Activated naive CD8-positive, alpha-beta T cell treated with anti-CD3 and anti-CD28 coated beads, Interleukin-2, amount 10 ng/mL, durations not matched to agents 7 days and 5 days (primary cell): ENCODE data around the gene RRP1. TPM values are rescaled to one million over a fixed set of nuclear protein-coding genes. Genes with fewer than 3 reads are reported as not detected.

Source experiments
- ATAC-seq: fragments of 150-1000 bp; cut with Tn5 transposase; one replicate; pipeline ENCODE4 v1.10.0; 2021; ENCODE audit warnings: low read depth, moderate library complexity
- POLR2A ChIA-PET: fragments of 350-600 bp; sonication (Branson Sonifier 250); formaldehyde crosslinking; loops from one replicate; lab custom pipeline; 2021; ENCODE audit warnings: antibody characterized with exemption; lab: Charles Lee
- DNase-seq: peaks from one replicate; pipeline ENCODE4 v3.0.0; 2021
- H3K27ac Mint-ChIP-seq: one replicate; pipeline ENCODE4 v1.8.0; 2022; ENCODE audit warnings: mild to moderate bottlenecking, mixed read lengths
- H3K27me3 Mint-ChIP-seq: one replicate; pipeline ENCODE4 v1.8.0; 2022; ENCODE audit warnings: mild to moderate bottlenecking, moderate library complexity, mixed read lengths
- H3K36me3 Mint-ChIP-seq: one replicate; pipeline ENCODE4 v1.8.0; 2021; ENCODE audit warnings: mild to moderate bottlenecking, mixed read lengths
- H3K4me1 Mint-ChIP-seq: one replicate; pipeline ENCODE4 v1.8.0; 2021; ENCODE audit warnings: mixed read lengths
- H3K4me3 Mint-ChIP-seq: one replicate; pipeline ENCODE4 v1.8.0; 2022; ENCODE audit warnings: mild to moderate bottlenecking, moderate library complexity, mixed read lengths
- H3K9me3 Mint-ChIP-seq: one replicate; pipeline ENCODE4 v1.8.0; 2021; ENCODE audit warnings: mixed read lengths
- total RNA-seq, 2 experiments: library from RNA; stranded (reverse); gene quantifications; one replicate each; pipeline ENCODE4 v1.2.3, GENCODE V29; 2021

The RRP1 gene
- total RNA-seq, 2 experiments from 2014 or later: 28.1 to 28.6 TPM

DNA sequence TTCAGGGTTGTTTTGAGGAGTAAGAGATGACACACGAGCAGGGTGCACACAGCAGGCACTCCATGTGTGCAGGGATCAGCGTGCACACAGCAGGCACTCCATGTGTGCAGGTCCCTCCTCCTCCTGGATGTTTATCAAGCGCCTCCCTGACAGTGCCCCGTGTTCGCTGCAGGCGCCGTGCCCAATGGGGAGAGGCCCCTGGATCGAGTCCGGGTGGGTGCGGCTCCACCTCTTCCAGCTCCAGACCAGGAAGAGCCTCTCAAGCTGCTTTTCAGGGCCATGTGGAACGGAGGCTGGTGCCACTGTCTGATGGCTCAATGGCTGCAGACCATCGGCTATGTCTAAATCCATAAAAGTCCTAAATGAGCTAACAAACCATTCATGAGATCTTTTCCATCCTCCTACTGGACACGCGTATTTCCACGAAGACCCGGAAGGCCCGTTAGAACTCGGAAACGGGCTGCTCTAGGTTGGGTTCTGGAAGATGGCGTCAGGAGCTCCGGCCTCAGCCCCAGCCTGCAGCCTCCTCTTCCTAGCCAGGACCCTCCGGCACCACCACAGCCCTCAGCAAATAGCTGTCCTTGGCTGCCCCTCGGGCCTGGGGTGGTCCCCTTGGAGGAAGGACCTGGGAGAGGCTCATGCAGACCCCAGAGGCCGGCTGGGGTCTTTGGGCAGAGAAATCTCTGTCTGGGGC is 36.0 kb downstream of the RRP1 start:
- POLR2A ChIA-PET: no interaction called here
- Mint-ChIP-seq H3K27me3 (peaks cover 19% of the 10 kb centered on the region), H3K27ac (no peak overlapping the region), H3K36me3 (no peaks in the 10 kb centered on the region), H3K4me1 (peaks cover 8% of the 10 kb centered on the region), H3K9me3 (no peaks in the 10 kb centered on the region), H3K4me3 (no peak overlapping the region)
- DNase-seq: no peak
- no peak for ATAC-seq

DNA sequence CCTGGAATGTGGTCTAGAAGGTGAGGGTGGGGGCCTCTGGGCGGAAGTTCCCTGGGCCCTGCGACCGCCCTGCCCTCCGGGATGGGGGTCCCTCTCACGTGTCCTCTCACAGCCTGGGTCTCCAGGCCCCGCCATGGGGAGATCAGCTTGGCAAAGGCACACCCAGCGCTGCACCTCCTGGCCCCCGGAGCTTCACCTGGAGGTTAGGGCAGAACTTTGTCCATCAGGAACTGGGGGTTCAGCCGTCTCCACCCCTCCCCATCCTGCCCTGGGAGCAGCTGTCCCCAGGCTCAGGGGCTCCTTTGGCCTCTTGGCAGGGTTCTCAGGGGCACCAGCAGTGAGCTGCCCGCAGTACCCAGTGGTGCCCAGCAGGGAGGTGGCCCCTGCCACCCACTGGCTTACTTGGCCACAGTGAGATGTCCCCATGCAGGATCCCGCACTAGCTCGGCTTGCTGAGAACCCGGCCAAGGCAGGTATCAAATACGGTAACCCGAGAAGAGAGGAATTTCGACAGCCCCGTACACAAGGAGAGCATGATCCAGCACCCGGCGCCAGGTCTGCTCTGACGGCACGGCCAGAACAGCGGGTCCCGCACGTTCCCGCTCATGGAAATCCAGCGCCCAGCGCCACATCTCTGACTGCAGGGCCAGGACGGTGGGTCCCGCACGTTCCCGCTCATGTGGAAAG is 36.7 kb downstream of the RRP1 start:
- H3K9me3 Mint-ChIP-seq: no peaks in the 10 kb centered on the region

DNA sequence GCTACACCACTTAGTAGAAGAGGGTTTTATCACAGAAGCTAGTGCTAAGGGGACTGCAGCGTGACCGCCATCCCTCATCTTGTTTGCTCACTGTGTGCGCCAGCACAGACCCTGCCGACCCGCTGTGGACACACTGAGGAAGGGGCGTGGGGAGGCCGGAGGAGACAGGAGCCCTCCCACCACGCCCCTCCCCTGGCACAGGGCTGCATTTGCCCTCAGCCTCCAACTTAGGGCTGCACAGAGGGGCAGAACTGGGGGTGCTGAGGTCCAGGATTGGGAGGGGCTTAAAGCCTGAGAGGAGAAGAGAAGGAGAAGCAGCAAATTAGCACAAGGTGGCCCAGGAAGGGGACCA is 37.2 kb downstream of the RRP1 start:
- H3K27me3 Mint-ChIP-seq: peaks cover 21% of the 10 kb centered on the region
- H3K9me3 Mint-ChIP-seq: no peaks in the 10 kb centered on the region
- no peaks in the 10 kb centered on the region for H3K36me3 Mint-ChIP-seq
- POLR2A ChIA-PET: no interaction called here
- H3K27ac Mint-ChIP-seq: no peak overlapping the region
- no peak for ATAC-seq
- no peak overlapping the region for H3K4me3 Mint-ChIP-seq
- no peak for DNase-seq
- peaks cover 8% of the 10 kb centered on the region for H3K4me1 Mint-ChIP-seq

More for the DNA sequence above, 36.7 kb downstream of the RRP1 start:
- no peaks in the 10 kb centered on the region for H3K36me3 Mint-ChIP-seq
- no peak overlapping the region for H3K27ac Mint-ChIP-seq
- DNase-seq (no peak), ATAC-seq (no peak)
- H3K4me1 Mint-ChIP-seq: peaks cover 8% of the 10 kb centered on the region
- H3K27me3 Mint-ChIP-seq: peaks cover 21% of the 10 kb centered on the region
- no peak overlapping the region for H3K4me3 Mint-ChIP-seq
- POLR2A ChIA-PET: no interaction called here

DNA sequence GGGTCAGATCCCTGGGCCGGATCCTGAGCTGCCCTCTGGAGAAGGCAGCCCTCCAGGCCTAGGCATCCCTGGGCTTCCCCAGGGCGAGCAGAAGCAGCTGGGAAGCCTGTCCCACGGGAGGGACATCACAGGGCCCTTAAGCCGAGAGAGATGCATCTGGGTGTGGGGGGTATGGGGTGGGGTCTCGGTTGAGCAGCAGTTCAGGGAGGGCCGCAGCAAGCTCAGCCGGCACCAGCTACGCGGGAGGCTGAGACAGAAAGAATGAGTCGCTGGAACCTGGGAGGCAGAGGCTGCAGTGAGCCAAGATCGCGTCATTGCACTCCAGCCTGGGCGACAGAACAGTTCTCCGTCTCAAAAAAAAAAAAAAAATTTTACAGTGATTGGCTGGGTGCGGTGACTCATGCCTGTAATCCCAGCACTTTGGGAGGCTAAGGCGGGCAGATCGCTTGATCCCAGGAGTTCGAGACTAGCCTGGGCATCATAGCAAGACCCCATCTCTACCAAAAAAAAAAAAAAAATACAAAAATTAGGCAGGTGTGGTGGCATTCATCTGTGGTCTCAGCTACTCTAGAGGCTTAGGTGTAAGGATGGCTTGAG is 37.7 kb downstream of the RRP1 start:
- DNase-seq: no peak
- Mint-ChIP-seq H3K9me3 (no peaks in the 10 kb centered on the region), H3K27me3 (peaks cover 21% of the 10 kb centered on the region), H3K4me3 (no peak overlapping the region), H3K36me3 (no peaks in the 10 kb centered on the region), H3K27ac (no peak overlapping the region), H3K4me1 (peaks cover 8% of the 10 kb centered on the region)
- ATAC-seq: no peak
- POLR2A ChIA-PET: no interaction called here

DNA sequence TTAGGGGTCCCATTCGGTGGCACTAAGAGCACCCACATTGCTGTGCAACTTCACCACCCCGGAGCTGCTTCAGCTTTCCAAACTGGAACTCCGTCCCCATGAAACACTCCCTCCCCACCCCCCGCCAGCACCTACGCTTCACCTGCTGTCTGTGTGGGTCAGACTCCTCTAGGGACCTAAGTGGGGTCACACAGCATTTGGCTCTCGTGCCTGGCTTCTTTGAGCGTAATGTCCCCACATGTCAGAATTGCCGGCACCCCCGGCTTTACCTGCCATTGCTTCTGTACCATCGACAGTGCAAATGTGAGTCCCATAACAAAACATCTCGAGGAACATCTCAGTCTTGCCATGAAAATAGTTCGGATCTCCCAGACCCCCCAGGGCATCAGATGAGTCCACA is 39.8 kb downstream of the RRP1 start:
- H3K9me3 Mint-ChIP-seq: no peaks in the 10 kb centered on the region
- DNase-seq: no peak
- POLR2A ChIA-PET: no interaction called here
- no peak overlapping the region for H3K4me3 Mint-ChIP-seq
- peaks cover 2% of the 10 kb centered on the region for H3K36me3 Mint-ChIP-seq
- peaks cover 31% of the 10 kb centered on the region for H3K27me3 Mint-ChIP-seq
- no peak overlapping the region for H3K27ac Mint-ChIP-seq
- no peak for ATAC-seq
- peaks cover 12% of the 10 kb centered on the region for H3K4me1 Mint-ChIP-seq

DNA sequence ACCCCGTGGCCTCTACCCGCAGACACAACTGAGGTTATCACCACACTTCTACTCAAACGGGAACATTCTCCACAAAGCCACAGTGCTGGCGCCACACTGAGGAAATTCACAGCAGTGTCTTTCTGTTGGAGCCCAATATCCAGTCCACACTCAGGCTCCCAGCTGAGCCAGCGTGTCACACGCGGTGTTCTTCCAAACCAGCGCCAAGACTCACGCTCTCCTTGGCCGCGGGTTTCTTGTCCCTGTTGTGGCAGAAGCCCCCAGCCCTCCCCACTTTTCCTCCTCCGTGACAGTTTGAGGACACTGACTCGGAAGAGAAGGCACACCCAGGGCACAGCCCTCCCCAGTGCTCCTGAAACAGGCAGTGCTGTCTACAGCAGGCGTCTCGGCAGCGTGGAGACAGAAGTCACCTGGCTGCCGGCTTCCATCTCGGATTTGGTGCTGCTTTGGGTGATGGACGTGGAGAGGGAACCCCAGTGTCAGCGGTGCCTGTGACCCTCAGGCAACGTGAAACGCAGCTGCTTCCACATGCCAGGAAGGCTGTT is 40.3 kb downstream of the RRP1 start:
- no peak for ATAC-seq
- Mint-ChIP-seq H3K27me3 (peaks cover 32% of the 10 kb centered on the region), H3K27ac (no peak overlapping the region), H3K4me1 (peaks cover 15% of the 10 kb centered on the region), H3K36me3 (peaks cover 2% of the 10 kb centered on the region), H3K4me3 (no peak overlapping the region), H3K9me3 (no peaks in the 10 kb centered on the region)
- POLR2A ChIA-PET: no interaction called here
- DNase-seq: no peak

DNA sequence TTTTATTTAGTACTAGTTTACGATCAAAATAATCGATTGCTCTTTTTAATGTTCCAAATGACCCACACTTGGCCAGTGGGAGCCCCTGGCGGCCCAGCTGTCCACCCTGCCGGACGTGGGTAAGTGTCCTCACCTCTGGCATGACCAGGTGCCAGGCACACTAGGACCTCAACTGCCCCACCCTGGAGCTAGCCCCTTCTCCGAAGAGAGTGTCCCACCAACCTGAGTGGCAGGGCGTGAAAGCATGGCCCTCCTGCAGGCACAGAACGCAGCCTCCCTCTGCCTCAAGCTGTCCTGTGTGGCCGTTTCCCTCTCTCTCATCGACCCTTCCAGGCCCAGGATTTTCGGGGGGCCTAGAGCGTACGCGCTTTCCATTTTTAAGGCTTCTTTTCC is 42.8 kb downstream of the RRP1 start:
- H3K9me3 Mint-ChIP-seq: no peaks in the 10 kb centered on the region
- no peak overlapping the region for H3K27ac Mint-ChIP-seq
- H3K4me1 Mint-ChIP-seq: peaks cover 24% of the 10 kb centered on the region
- H3K36me3 Mint-ChIP-seq: peaks cover 2% of the 10 kb centered on the region
- no peak for DNase-seq
- H3K27me3 Mint-ChIP-seq: peaks cover 48% of the 10 kb centered on the region
- ATAC-seq: no peak
- H3K4me3 Mint-ChIP-seq: no peak overlapping the region
- POLR2A ChIA-PET: interaction anchor here (0.6 kb wide), 1 partner anchor 10 kb away, joined by 3 read pairs; no protein-coding TSS in a partner anchor

DNA sequence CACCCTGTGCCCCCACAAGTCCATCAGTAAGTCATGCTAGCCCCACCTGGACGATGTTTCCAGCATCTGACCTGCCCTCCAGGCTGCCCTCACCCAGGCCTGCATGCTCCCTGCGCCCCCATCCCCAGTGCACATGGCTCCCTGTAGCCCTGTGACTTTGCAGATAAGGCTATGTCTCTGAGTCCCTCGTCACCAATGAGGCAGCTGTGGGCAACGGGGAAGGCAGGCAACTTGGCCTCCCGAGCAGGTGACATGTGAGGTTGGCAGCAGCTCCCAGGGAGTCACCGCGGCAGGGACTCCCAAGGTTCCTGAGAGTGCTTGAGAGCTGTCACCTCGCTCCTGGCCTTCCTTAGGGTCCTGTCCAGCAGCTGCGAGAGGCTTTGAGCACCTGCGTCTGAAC is 43.3 kb downstream of the RRP1 start:
- Mint-ChIP-seq H3K27ac (no peak overlapping the region), H3K36me3 (peaks cover 2% of the 10 kb centered on the region), H3K27me3 (peaks cover 52% of the 10 kb centered on the region), H3K4me3 (no peak overlapping the region), H3K9me3 (no peaks in the 10 kb centered on the region), H3K4me1 (peaks cover 24% of the 10 kb centered on the region)
- DNase-seq (no peak), ATAC-seq (no peak)
- POLR2A ChIA-PET: interaction anchor here (0.6 kb wide), 1 partner anchor 9 kb away, joined by 3 read pairs; no protein-coding TSS in a partner anchor

DNA sequence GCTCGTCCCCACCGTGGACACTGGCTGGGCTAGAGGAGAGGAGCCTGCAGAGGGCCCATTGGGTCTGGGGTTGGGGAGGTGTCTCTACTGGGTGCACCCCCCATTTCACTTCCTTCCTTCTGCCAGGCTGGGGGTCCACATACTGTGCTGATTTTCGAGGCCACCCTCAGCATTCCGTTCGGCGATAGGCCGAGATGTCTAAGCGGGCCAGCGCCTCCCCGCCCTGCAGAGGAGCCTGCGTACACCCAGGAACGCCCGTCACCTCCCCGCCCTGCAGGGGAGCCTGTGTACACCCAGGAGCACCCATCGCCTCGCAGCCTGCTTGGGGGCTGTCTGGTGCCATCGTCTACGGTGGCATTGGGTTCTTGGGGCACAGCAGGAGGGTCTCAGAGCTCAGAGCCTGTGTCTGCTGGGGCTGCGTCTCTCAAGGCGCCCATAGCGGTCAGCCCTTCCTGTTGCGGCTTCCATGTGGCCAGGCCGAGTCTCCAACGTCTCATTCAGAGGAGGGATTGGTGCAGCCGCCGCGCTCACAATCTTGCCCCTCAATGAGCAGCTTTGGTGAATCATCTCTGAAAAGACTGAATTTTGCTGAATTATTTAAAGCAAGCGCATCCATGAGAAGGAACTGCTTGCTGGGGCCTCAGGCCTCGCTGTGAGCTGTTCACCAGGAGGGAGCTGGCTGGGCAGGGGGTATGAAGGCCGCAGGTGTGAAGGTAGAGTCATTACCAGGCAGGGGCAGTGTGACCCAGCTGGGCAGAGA is 44.9 kb downstream of the RRP1 start:
- Mint-ChIP-seq H3K9me3 (no peaks in the 10 kb centered on the region), H3K4me1 (peaks cover 21% of the 10 kb centered on the region), H3K4me3 (peak overlapping the region; percentile 46), H3K27ac (peak overlapping the region; percentile 9), H3K36me3 (peaks cover 2% of the 10 kb centered on the region), H3K27me3 (peaks cover 52% of the 10 kb centered on the region)
- POLR2A ChIA-PET: no interaction called here
- DNase-seq (no peak), ATAC-seq (peak; percentile 35)

DNA sequence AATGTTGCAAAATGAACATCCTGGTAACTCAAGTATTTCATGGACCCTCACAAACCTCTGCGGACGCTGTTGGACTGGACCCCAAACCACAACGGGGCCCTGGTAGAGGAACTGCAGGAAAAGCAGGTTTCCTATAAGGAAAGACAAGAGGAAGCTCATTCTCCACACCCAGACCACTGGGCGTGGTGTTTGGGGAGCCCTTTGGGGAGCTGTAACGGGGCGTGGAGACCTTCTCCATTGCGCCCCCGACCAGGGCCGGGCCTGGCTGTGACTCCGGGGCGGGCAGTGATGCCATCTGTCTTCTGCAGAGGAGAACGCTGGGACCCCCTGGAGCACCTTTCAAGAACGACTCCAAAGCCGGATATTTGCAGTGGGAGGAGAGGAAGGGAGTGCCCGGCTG is 45.7 kb downstream of the RRP1 start:
- POLR2A ChIA-PET: no interaction called here
- Mint-ChIP-seq H3K4me1 (peaks cover 17% of the 10 kb centered on the region), H3K4me3 (peak overlapping the region; percentile 46), H3K9me3 (no peaks in the 10 kb centered on the region), H3K27ac (no peak overlapping the region), H3K27me3 (peaks cover 48% of the 10 kb centered on the region), H3K36me3 (peaks cover 2% of the 10 kb centered on the region)
- ATAC-seq (no peak), DNase-seq (no peak)

DNA sequence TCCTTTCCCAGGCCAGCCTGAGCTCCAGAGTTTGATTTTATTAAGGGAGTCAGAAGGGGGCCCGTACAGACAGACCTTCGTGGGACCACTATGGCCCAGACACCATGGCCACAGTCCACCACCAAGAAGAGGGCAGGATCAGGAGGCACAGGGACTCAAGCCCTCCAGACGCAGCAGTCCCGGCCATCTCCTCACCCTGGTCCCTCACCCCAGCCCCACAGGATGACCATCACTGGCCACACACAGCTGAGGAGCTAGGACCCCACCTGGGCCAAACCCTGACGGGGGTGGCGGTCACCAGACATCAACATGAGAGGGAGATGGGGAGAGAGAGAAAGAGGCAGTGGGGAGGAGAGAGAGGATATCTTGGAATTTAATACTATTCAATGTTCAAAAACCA is 46.5 kb downstream of the RRP1 start:
- DNase-seq: no peak
- H3K27me3 Mint-ChIP-seq: peaks cover 45% of the 10 kb centered on the region
- peaks cover 17% of the 10 kb centered on the region for H3K4me1 Mint-ChIP-seq
- peaks cover 2% of the 10 kb centered on the region for H3K36me3 Mint-ChIP-seq
- peak overlapping the region; percentile 3 for H3K27ac Mint-ChIP-seq
- H3K9me3 Mint-ChIP-seq: no peaks in the 10 kb centered on the region
- ATAC-seq: no peak
- POLR2A ChIA-PET: no interaction called here
- H3K4me3 Mint-ChIP-seq: no peak overlapping the region

DNA sequence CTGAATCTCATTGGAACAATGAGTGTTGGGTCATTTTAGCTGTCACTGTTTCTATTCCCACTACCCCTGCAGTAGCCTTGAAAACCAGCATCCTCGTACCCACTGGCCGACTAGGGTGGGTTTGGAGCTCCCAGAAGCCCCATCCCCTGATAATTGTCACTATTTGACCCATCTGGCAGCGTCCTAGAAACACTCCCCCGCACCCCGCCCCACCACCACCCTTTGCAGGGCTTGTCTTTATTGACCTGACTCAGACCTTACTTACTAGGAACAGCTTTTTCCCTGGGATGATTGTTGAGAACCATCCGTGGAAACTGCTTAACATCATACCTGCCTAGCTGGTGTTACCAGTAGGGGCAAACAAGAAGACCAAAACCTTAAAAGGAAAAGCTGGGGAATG is 47.2 kb downstream of the RRP1 start:
- peaks cover 2% of the 10 kb centered on the region for H3K36me3 Mint-ChIP-seq
- no peaks in the 10 kb centered on the region for H3K9me3 Mint-ChIP-seq
- no peak for DNase-seq
- H3K4me3 Mint-ChIP-seq: no peak overlapping the region
- H3K4me1 Mint-ChIP-seq: peaks cover 17% of the 10 kb centered on the region
- H3K27ac Mint-ChIP-seq: no peak overlapping the region
- peaks cover 45% of the 10 kb centered on the region for H3K27me3 Mint-ChIP-seq
- ATAC-seq: no peak
- POLR2A ChIA-PET: no interaction called here

DNA sequence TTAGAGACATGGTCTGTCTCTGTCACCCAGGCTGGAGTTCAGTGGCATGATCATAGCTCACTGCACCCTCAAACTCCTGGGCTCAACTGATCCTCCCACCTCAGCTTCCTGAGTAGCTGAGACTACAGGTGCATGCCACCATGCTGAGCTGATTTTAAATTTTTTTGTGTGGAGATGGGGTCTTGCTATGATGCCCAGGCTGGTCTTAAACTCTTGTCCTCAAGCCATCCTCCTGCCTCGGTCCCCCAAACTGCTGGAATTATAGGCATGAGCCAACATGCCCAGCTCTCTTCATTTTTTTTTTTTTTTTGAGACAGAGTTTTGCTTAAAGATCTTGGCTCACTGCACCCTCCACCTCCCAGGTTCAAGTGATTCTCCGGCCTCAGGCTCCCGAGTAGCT is 50.9 kb downstream of the RRP1 start:
- peaks cover 13% of the 10 kb centered on the region for H3K4me1 Mint-ChIP-seq
- ATAC-seq (no peak), DNase-seq (no peak)
- no peak overlapping the region for H3K27ac Mint-ChIP-seq
- peaks cover 28% of the 10 kb centered on the region for H3K27me3 Mint-ChIP-seq
- no peak overlapping the region for H3K4me3 Mint-ChIP-seq
- peaks cover 3% of the 10 kb centered on the region for H3K9me3 Mint-ChIP-seq
- POLR2A ChIA-PET: no interaction called here
- H3K36me3 Mint-ChIP-seq: peaks cover 2% of the 10 kb centered on the region
